WTC11 (cell line): ENCODE results near the gene MARCO. TPM values are rescaled to one million over a fixed set of nuclear protein-coding genes. Genes with fewer than 3 reads are reported as not detected.

Experiments used
- ATAC-seq: fragments of 200-7000 bp; cut with Tn5 transposase; 2 replicates; pipeline ENCODE4 v1.10.0; 2021; ENCODE audit warnings: mild to moderate bottlenecking, moderate library complexity
- CTCF ChIA-PET: fragments of 300-600 bp; sonication (Branson Sonifier 250); formaldehyde crosslinking; loops from one replicate; lab custom pipeline; 2021; ENCODE audit warnings: antibody characterized with exemption; lab: Charles Lee
- POLR2A ChIA-PET: fragments of 350-600 bp; sonication (Branson Sonifier 250); formaldehyde crosslinking; loops from one replicate; lab custom pipeline; 2021; ENCODE audit warnings: antibody characterized with exemption; lab: Charles Lee
- DNase-seq: peaks from one replicate; pipeline ENCODE4 v3.0.0; 2021; ENCODE audit warnings: low spot score
- H3K27ac Mint-ChIP-seq: 2 replicates; pipeline ENCODE4 v1.8.0; 2021; ENCODE audit warnings: mixed read lengths
- H3K27me3 Mint-ChIP-seq: 2 replicates; pipeline ENCODE4 v1.8.0; 2021; ENCODE audit warnings: low read depth, mild to moderate bottlenecking, moderate library complexity, mixed read lengths
- H3K36me3 Mint-ChIP-seq: 2 replicates; pipeline ENCODE4 v1.8.0; 2021; ENCODE audit warnings: mixed read lengths
- H3K4me1 Mint-ChIP-seq: 2 replicates; pipeline ENCODE4 v1.8.0; 2022; ENCODE audit warnings: mixed read lengths
- H3K4me3 Mint-ChIP-seq: 2 replicates; pipeline ENCODE4 v1.8.0; 2021; ENCODE audit warnings: mild to moderate bottlenecking, moderate library complexity, mixed read lengths
- H3K9me3 Mint-ChIP-seq: 2 replicates; pipeline ENCODE4 v1.8.0; 2021; ENCODE audit warnings: mixed read lengths
- AR ChIP-seq: fragments of 250-450 bp; sonication (Bioruptor Pico); IDR thresholded peaks from 2 replicates; pipeline ENCODE4 v1.9.0; 2021; ENCODE audit warnings: mild to moderate bottlenecking
- ATF3 ChIP-seq: sonication (generic); formaldehyde crosslinking; conservative IDR thresholded peaks from 2 replicates; pipeline ENCODE4 v1.8.1; 2022; ENCODE audit warnings: mild to moderate bottlenecking, missing genetic modification reagents
- E2F5 ChIP-seq: sonication (generic); formaldehyde crosslinking; IDR thresholded peaks from 2 replicates; pipeline ENCODE4 v1.8.1; 2022; ENCODE audit warnings: mild to moderate bottlenecking, moderate library complexity, missing genetic modification reagents
- ERG ChIP-seq: fragments of 250-450 bp; sonication (Bioruptor Pico); IDR thresholded peaks from 2 replicates; pipeline ENCODE4 v1.8.0; 2021; ENCODE audit warnings: mild to moderate bottlenecking
- FOXJ3 ChIP-seq: sonication (generic); formaldehyde crosslinking; IDR thresholded peaks from 2 replicates; pipeline ENCODE4 v1.9.0; 2021; ENCODE audit warnings: missing genetic modification reagents, mild to moderate bottlenecking, borderline replicate concordance
- FOXP1 ChIP-seq: sonication (generic); formaldehyde crosslinking; IDR thresholded peaks from 2 replicates; pipeline ENCODE4 v1.8.0; 2022; ENCODE audit warnings: missing genetic modification reagents, mild to moderate bottlenecking, moderate library complexity, borderline replicate concordance
- FOXP4 ChIP-seq: sonication (generic); formaldehyde crosslinking; IDR thresholded peaks from 2 replicates; pipeline ENCODE4 v1.8.0; 2022; ENCODE audit warnings: mild to moderate bottlenecking, missing genetic modification reagents
- GTF2I ChIP-seq: fragments of 250-450 bp; sonication (Bioruptor Pico); conservative IDR thresholded peaks from 2 replicates; pipeline ENCODE4 v1.4.0; 2021; ENCODE audit warnings: mild to moderate bottlenecking
- MAX ChIP-seq: sonication (generic); formaldehyde crosslinking; IDR thresholded peaks from 2 replicates; pipeline ENCODE4 v1.8.0; 2022; ENCODE audit warnings: mild to moderate bottlenecking, missing genetic modification reagents
- MLX ChIP-seq: sonication (generic); formaldehyde crosslinking; IDR thresholded peaks from 2 replicates; pipeline ENCODE4 v1.8.1; 2023; ENCODE audit warnings: mild to moderate bottlenecking, missing genetic modification reagents, moderate library complexity
- NR3C1 ChIP-seq: sonication (generic); formaldehyde crosslinking; conservative IDR thresholded peaks from 2 replicates; pipeline ENCODE4 v1.8.1; 2023; ENCODE audit warnings: low read depth, mild to moderate bottlenecking, missing genetic modification reagents
- OVOL2 ChIP-seq: fragments of 250-450 bp; sonication (Bioruptor Pico); IDR thresholded peaks from 2 replicates; pipeline ENCODE4 v1.9.0; 2021; ENCODE audit warnings: mild to moderate bottlenecking, borderline replicate concordance
- PREB ChIP-seq: sonication (generic); formaldehyde crosslinking; IDR thresholded peaks from 2 replicates; pipeline ENCODE4 v1.8.1; 2022; ENCODE audit warnings: mild to moderate bottlenecking, missing genetic modification reagents, moderate library complexity, borderline replicate concordance
- SMAD3 ChIP-seq: sonication (generic); formaldehyde crosslinking; IDR thresholded peaks from 2 replicates; pipeline ENCODE4 v1.8.0; 2022; ENCODE audit warnings: missing genetic modification reagents, mild to moderate bottlenecking, borderline replicate concordance
- USF2 ChIP-seq: sonication (generic); formaldehyde crosslinking; IDR thresholded peaks from 2 replicates; pipeline ENCODE4 v1.8.1; 2023; ENCODE audit warnings: mild to moderate bottlenecking, missing genetic modification reagents, moderate library complexity
- ZNF121 ChIP-seq: sonication (generic); formaldehyde crosslinking; IDR thresholded peaks from 2 replicates; pipeline ENCODE4 v1.8.0; 2023; ENCODE audit warnings: missing genetic modification reagents
- ZNF423 ChIP-seq: fragments of 250-450 bp; sonication (Bioruptor Pico); IDR thresholded peaks from 2 replicates; pipeline ENCODE4 v2.1.2; 2022; ENCODE audit warnings: mild to moderate bottlenecking, moderate library complexity
- total RNA-seq: library from RNA; stranded (reverse); gene quantifications from 3 replicates; pipeline ENCODE4 v1.2.3, GENCODE V29; 2021

Gene MARCO
- total RNA-seq, 1 experiment from 2014 or later = 0.11 TPM

- TF ChIP-seq FOXP4 = no peak
- TF ChIP-seq ATF3 = no peak
- TF ChIP-seq NR3C1 (CRISPR knock-in tag) = no peak
- no peak for TF ChIP-seq PREB (CRISPR knock-in tag)
- TF ChIP-seq ZNF423 (CRISPR knock-in tag) = no peak
- no peak for TF ChIP-seq ERG (CRISPR knock-in tag)
- TF ChIP-seq OVOL2 (CRISPR knock-in tag) = no peak
Measured at GRCh38 chr2:119004602-119005001, 62.6 kb downstream of the MARCO start (continued).

- ATAC-seq (no peak), DNase-seq (no peak)
- no peaks in the 10 kb centered on the region for H3K4me1 Mint-ChIP-seq
- CTCF ChIA-PET = interaction anchor here (1.1 to 1.8 kb wide), 2 partner anchors 124 to 471 kb away, joined by 3 to 5 read pairs; no protein-coding TSS in a partner anchor
- no peak overlapping the region for H3K4me3 Mint-ChIP-seq
- POLR2A ChIA-PET = no interaction called here
- H3K27ac Mint-ChIP-seq = no peak overlapping the region
- TF ChIP-seq AR (CRISPR knock-in tag) (no peak), ZNF423 (CRISPR knock-in tag) (no peak), ZNF121 (CRISPR knock-in tag) (no peak), FOXP1 (CRISPR knock-in tag) (no peak), MAX (CRISPR knock-in tag) (no peak), SMAD3 (CRISPR knock-in tag) (no peak), FOXJ3 (CRISPR knock-in tag) (no peak), E2F5 (CRISPR knock-in tag) (no peak), OVOL2 (CRISPR knock-in tag) (no peak)
- TF ChIP-seq, all 79 proteins: peak for 0
- Mint-ChIP-seq H3K27me3 (peaks cover 12% of the 10 kb centered on the region), H3K36me3 (peaks cover 12% of the 10 kb centered on the region), H3K9me3 (peaks cover 36% of the 10 kb centered on the region)
Measured at GRCh38 chr2:119005051-119005450, 63.1 kb downstream of the MARCO start.

- H3K4me3 Mint-ChIP-seq = no peak overlapping the region
- peaks cover 12% of the 10 kb centered on the region for H3K36me3 Mint-ChIP-seq
- CTCF ChIA-PET = interaction anchor here (1.1 to 1.8 kb wide), 2 partner anchors 124 to 471 kb away, joined by 3 to 5 read pairs; no protein-coding TSS in a partner anchor
- H3K9me3 Mint-ChIP-seq = peaks cover 36% of the 10 kb centered on the region
- ATAC-seq (no peak), DNase-seq (no peak)
- no peaks in the 10 kb centered on the region for H3K4me1 Mint-ChIP-seq
- H3K27ac Mint-ChIP-seq = no peak overlapping the region
- H3K27me3 Mint-ChIP-seq = peaks cover 15% of the 10 kb centered on the region
- no peak for TF ChIP-seq MLX (CRISPR knock-in tag)
- TF ChIP-seq OVOL2 (CRISPR knock-in tag) = no peak
- no peak for TF ChIP-seq USF2 (CRISPR knock-in tag)
- no peak for TF ChIP-seq GTF2I (CRISPR knock-in tag)
- POLR2A ChIA-PET = no interaction called here
Measured at GRCh38 chr2:119005555-119005954, 63.6 kb downstream of the MARCO start.
